GM23248 (cell line): Measurements from ENCODE around the gene EDIL3. TPM values are rescaled to one million over a fixed set of nuclear protein-coding genes. Genes with fewer than 3 reads are reported as not detected.

ENCODE experiments used
- DNase-seq: peaks from one replicate; pipeline ENCODE4 v3.0.0-alpha.2; 2015
- H2AFZ ChIP-seq: fragments of 200-600 bp; sonication (generic); 2 replicates; pipeline ENCODE4 v1.6.1; 2016; ENCODE audit warnings: antibody characterized with exemption
- H3F3A ChIP-seq: fragments of 200-600 bp; sonication (generic); 2 replicates; pipeline ENCODE4 v1.6.1; 2016; ENCODE audit warnings: mild to moderate bottlenecking, antibody characterized with exemption, mixed run types; ENCODE audit not compliant: insufficient read depth
- H3K27ac ChIP-seq: fragments of 200-600 bp; sonication (generic); 2 replicates; pipeline ENCODE4 v1.5.1; 2016; ENCODE audit warnings: mild to moderate bottlenecking
- H3K27me3 ChIP-seq: fragments of 200-600 bp; sonication (generic); replicated peaks from 2 replicates; pipeline ENCODE4 v1.6.1; 2016; ENCODE audit warnings: mild to moderate bottlenecking; ENCODE audit not compliant: insufficient read depth
- H3K36me3 ChIP-seq: fragments of 200-600 bp; sonication (generic); 2 replicates; pipeline ENCODE4 v1.6.1; 2016; ENCODE audit warnings: low read depth, mild to moderate bottlenecking
- H3K4me1 ChIP-seq: fragments of 200-600 bp; sonication (generic); 2 replicates; pipeline ENCODE4 v1.6.1; 2016; ENCODE audit warnings: mild to moderate bottlenecking; ENCODE audit not compliant: insufficient read depth
- H3K4me2 ChIP-seq: fragments of 200-600 bp; sonication (generic); one replicate; pipeline ENCODE4 v1.6.1; 2016; ENCODE audit warnings: mild to moderate bottlenecking; ENCODE audit not compliant: unreplicated experiment
- H3K4me3 ChIP-seq: fragments of 200-600 bp; sonication (generic); 2 replicates; pipeline ENCODE4 v1.5.1; 2016; ENCODE audit warnings: mild to moderate bottlenecking
- H3K79me2 ChIP-seq: fragments of 200-600 bp; sonication (generic); 2 replicates; pipeline ENCODE4 v1.6.1; 2016; ENCODE audit warnings: mild to moderate bottlenecking; ENCODE audit not compliant: insufficient read depth
- H3K9ac ChIP-seq: fragments of 200-600 bp; sonication (generic); 2 replicates; pipeline ENCODE4 v1.6.1; 2016; ENCODE audit warnings: mild to moderate bottlenecking
- H3K9me2 ChIP-seq: fragments of 200-600 bp; sonication (generic); 2 replicates; pipeline ENCODE4 v1.6.1; 2016; ENCODE audit warnings: mixed run types, mild to moderate bottlenecking, moderate library complexity; ENCODE audit not compliant: insufficient read depth
- H3K9me3 ChIP-seq: fragments of 200-600 bp; sonication (generic); one replicate; pipeline ENCODE4 v1.6.1; 2017; ENCODE audit warnings: low read depth
- H4K20me1 ChIP-seq: fragments of 200-600 bp; sonication (generic); 2 replicates; pipeline ENCODE4 v1.6.0; 2016; ENCODE audit not compliant: insufficient read depth
- EZH2 ChIP-seq: fragments of 200-600 bp; sonication (generic); IDR thresholded peaks from 2 replicates; pipeline ENCODE4 v1.6.1; 2018; ENCODE audit warnings: antibody characterized with exemption, mild to moderate bottlenecking; ENCODE audit not compliant: insufficient read depth, poor library complexity, severe bottlenecking
- EZH2phosphoT487 ChIP-seq: fragments of 200-600 bp; sonication (generic); IDR thresholded peaks from 2 replicates; pipeline ENCODE4 v1.6.1; 2018; ENCODE audit warnings: antibody characterized with exemption, moderate library complexity, mild to moderate bottlenecking, low read depth; ENCODE audit not compliant: insufficient read depth
- WGBS, 2 experiments: methylation state at CpG; one replicate each; pipeline ENCODE4 v1.1.6; 2015 to 2017; ENCODE audit warnings: low lambda C conversion rate in 2 of 2, low coverage in 1 of 2; ENCODE audit errors: missing lambda C conversion rate in 2 of 2; 5-methylcytosine and 5-hydroxymethylcytosine counted together
- in situ Hi-C: fragments of 300-500 bp; cut with MboI; formaldehyde crosslinking; loops from 2 replicates; pipeline ENCODE4 v1.15.0; 2020
- polyA plus RNA-seq: library from polyadenylated mRNA; unstranded; fragments of >200 nt; fragmentation: Nextera tagmentation; extraction: Ambion mirVana; gene quantifications from 2 replicates; pipeline ENCODE4 v1.2.1, GENCODE V29; 2016
- total RNA-seq: library from RNA; depleted of rRNA; stranded (reverse); fragments of >200 nt; shearing (Covaris generic); gene quantifications from 2 replicates; pipeline ENCODE4 v1.2.3, GENCODE V29; 2014

EDIL3 gene
- total and polyA plus RNA-seq, 2 experiments from 2014 or later: 17.7 to 24.1 TPM

GRCh38 chr5:84403773-84404172, 19.1 kb upstream of the EDIL3 start:
- no peak overlapping the region for H3K4me2 ChIP-seq
- H3K27ac ChIP-seq: peak overlapping the region; percentile 68
- TF ChIP-seq EZH2phosphoT487: no peak
- TF ChIP-seq EZH2: no peak
- no peak overlapping the region for H2AFZ ChIP-seq
- H3K4me3 ChIP-seq: no peak overlapping the region
- H3K4me1 ChIP-seq: peaks cover 9% of the 10 kb centered on the region; the same call in 1 of the 2 replicates
- no peaks in the 10 kb centered on the region for H3K9me3 ChIP-seq
- H3K36me3 ChIP-seq: no peaks in the 10 kb centered on the region
- peak; percentile 89 for DNase-seq
- no peaks in the 10 kb centered on the region for H3K79me2 ChIP-seq
- H3K9me2 ChIP-seq: no peaks in the 10 kb centered on the region
- H4K20me1 ChIP-seq: no peaks in the 10 kb centered on the region
- no peaks in the 10 kb centered on the region for H3F3A ChIP-seq
- H3K9ac ChIP-seq: peak overlapping the region; percentile 40; the same call in 1 of the 2 replicates
- no peaks in the 10 kb centered on the region for H3K27me3 ChIP-seq
- in situ Hi-C loops: no loop called here

GRCh38 chr5:84397385-84397784, 12.7 kb upstream of the EDIL3 start:
- Histone ChIP-seq H3K4me1 (peaks cover 9% of the 10 kb centered on the region), H3K4me2 (no peak overlapping the region), H3K27me3 (no peaks in the 10 kb centered on the region), H3K9me2 (no peaks in the 10 kb centered on the region), H2AFZ (no peak overlapping the region), H4K20me1 (no peaks in the 10 kb centered on the region), H3K79me2 (no peaks in the 10 kb centered on the region), H3K36me3 (no peaks in the 10 kb centered on the region), H3K9ac (no peak overlapping the region), H3K9me3 (no peaks in the 10 kb centered on the region), H3K27ac (no peak overlapping the region), H3K4me3 (no peak overlapping the region), H3F3A (no peaks in the 10 kb centered on the region)
- in situ Hi-C loops: no loop called here
- TF ChIP-seq EZH2 (no peak), EZH2phosphoT487 (no peak)
- 74% methylated on average over 1 of the region's 1 CpG for whole genome bisulfite sequencing, 2 experiments
- DNase-seq: no peak

- Histone ChIP-seq H3K4me2 (no peak overlapping the region), H3K36me3 (no peaks in the 10 kb centered on the region), H3K9ac (no peak overlapping the region), H3K9me3 (no peaks in the 10 kb centered on the region), H3K27ac (peak overlapping the region; percentile 13; the same call in 1 of the 2 replicates), H2AFZ (no peak overlapping the region), H4K20me1 (no peaks in the 10 kb centered on the region), H3K4me1 (peaks cover 9% of the 10 kb centered on the region), H3K4me3 (no peak overlapping the region), H3F3A (no peaks in the 10 kb centered on the region), H3K79me2 (no peaks in the 10 kb centered on the region), H3K27me3 (no peaks in the 10 kb centered on the region), H3K9me2 (no peaks in the 10 kb centered on the region)
- in situ Hi-C loops: no loop called here
- no peak for TF ChIP-seq EZH2phosphoT487
- no peak for TF ChIP-seq EZH2
- peak; percentile 88 for DNase-seq
- 77 to 78% methylated on average over 6 of the region's 6 CpGs for WGBS, 2 experiments
Measured at GRCh38 chr5:84393969-84394368, 9.3 kb upstream of the EDIL3 start.

GRCh38 chr5:84392836-84393235, 8.2 kb upstream of the EDIL3 start:
- in situ Hi-C loops: no loop called here
- H2AFZ ChIP-seq: no peak overlapping the region
- H3F3A ChIP-seq: no peaks in the 10 kb centered on the region

GRCh38 chr5:84385705-84386104, 1.0 kb upstream of the EDIL3 start:
- H3K79me2 ChIP-seq: no peaks in the 10 kb centered on the region
- H3F3A ChIP-seq: no peaks in the 10 kb centered on the region
- whole genome bisulfite sequencing, 2 experiments: 92% methylated on average over 2 of the region's 2 CpGs
- H2AFZ ChIP-seq: no peak overlapping the region
- no peaks in the 10 kb centered on the region for H3K4me1 ChIP-seq
- no peak for TF ChIP-seq EZH2
- no peak for TF ChIP-seq EZH2phosphoT487
- H3K4me2 ChIP-seq: no peak overlapping the region
- no peaks in the 10 kb centered on the region for H3K9me3 ChIP-seq
- no peak overlapping the region for H3K4me3 ChIP-seq
- H4K20me1 ChIP-seq: no peaks in the 10 kb centered on the region
- in situ Hi-C loops: no loop called here
- H3K27ac ChIP-seq: no peak overlapping the region
- DNase-seq: no peak
- H3K36me3 ChIP-seq: no peaks in the 10 kb centered on the region
- no peaks in the 10 kb centered on the region for H3K9me2 ChIP-seq
- H3K9ac ChIP-seq: no peak overlapping the region
- H3K27me3 ChIP-seq: peaks cover 49% of the 10 kb centered on the region

More at GRCh38 chr5:84392836-84393235, 8.2 kb upstream of the EDIL3 start:
- Histone ChIP-seq H4K20me1 (no peaks in the 10 kb centered on the region), H3K9me3 (no peaks in the 10 kb centered on the region), H3K27me3 (no peaks in the 10 kb centered on the region), H3K4me3 (no peak overlapping the region), H3K4me2 (no peak overlapping the region), H3K9me2 (no peaks in the 10 kb centered on the region), H3K79me2 (no peaks in the 10 kb centered on the region), H3K9ac (no peak overlapping the region), H3K4me1 (peaks cover 9% of the 10 kb centered on the region), H3K27ac (no peak overlapping the region), H3K36me3 (no peaks in the 10 kb centered on the region)
- TF ChIP-seq EZH2 (no peak), EZH2phosphoT487 (no peak)
- DNase-seq: no peak
- 74 to 77% methylated on average over 2 of the region's 2 CpGs for WGBS, 2 experiments
